Mesendoderm (in vitro differentiated cells): ENCODE data around the gene TBX2.

Source experiments
- DNase-seq: peaks from one replicate; pipeline ENCODE4 v3.0.0; 2013
- H2AK5ac ChIP-seq: 2 replicates; pipeline ENCODE4 v1.6.1; 2013; ENCODE audit warnings: low read length, inconsistent platforms
- H2BK120ac ChIP-seq: 2 replicates; pipeline ENCODE4 v1.6.1; 2013; ENCODE audit warnings: low read depth, mild to moderate bottlenecking, low read length, moderate library complexity, mixed read lengths
- H2BK15ac ChIP-seq: replicated peaks from 2 replicates; pipeline ENCODE4 v1.6.1; 2013; ENCODE audit warnings: low read depth, mild to moderate bottlenecking, moderate library complexity
- H2BK5ac ChIP-seq: 2 replicates; pipeline ENCODE4 v1.6.1; 2013; ENCODE audit warnings: low read length, inconsistent platforms
- H3K18ac ChIP-seq: 2 replicates; pipeline ENCODE4 v1.6.1; 2013; ENCODE audit warnings: mild to moderate bottlenecking, low read length, mixed read lengths
- H3K23ac ChIP-seq: one replicate; pipeline ENCODE4 v1.6.1; 2013; ENCODE audit warnings: low read length
- H3K27ac ChIP-seq: 2 replicates; pipeline ENCODE4 v1.5.1; 2013; ENCODE audit warnings: low read depth, mild to moderate bottlenecking, inconsistent platforms, low read length, moderate library complexity
- H3K27me3 ChIP-seq: 2 replicates; pipeline ENCODE4 v1.6.1; 2013; ENCODE audit warnings: low read length, control low read depth, mild to moderate bottlenecking, inconsistent platforms; ENCODE audit not compliant: insufficient read depth, poor library complexity
- H3K36me3 ChIP-seq: 2 replicates; pipeline ENCODE4 v1.6.1; 2013; ENCODE audit warnings: low read length, inconsistent platforms; ENCODE audit not compliant: control insufficient read depth, insufficient read depth
- H3K4ac ChIP-seq: one replicate; pipeline ENCODE4 v1.6.1; 2013; ENCODE audit warnings: low read depth, mild to moderate bottlenecking, low read length, moderate library complexity
- H3K4me1 ChIP-seq: 2 replicates; pipeline ENCODE4 v1.6.1; 2013; ENCODE audit warnings: low read depth, low read length, inconsistent platforms; ENCODE audit not compliant: control insufficient read depth
- H3K4me2 ChIP-seq: 2 replicates; pipeline ENCODE4 v1.6.1; 2013; ENCODE audit warnings: low read length
- H3K4me3 ChIP-seq: 2 replicates; pipeline ENCODE4 v1.5.1; 2013; ENCODE audit warnings: mild to moderate bottlenecking, low read length
- H3K56ac ChIP-seq: one replicate; pipeline ENCODE4 v1.6.1; 2013; ENCODE audit warnings: low read length
- H3K79me1 ChIP-seq: 2 replicates; pipeline ENCODE4 v1.6.1; 2013; ENCODE audit warnings: low read length, inconsistent platforms
- H3K79me2 ChIP-seq: 2 replicates; pipeline ENCODE4 v1.6.1; 2013; ENCODE audit warnings: mild to moderate bottlenecking, low read length; ENCODE audit not compliant: control insufficient read depth, insufficient read depth
- H3K9ac ChIP-seq: 2 replicates; pipeline ENCODE4 v1.6.1; 2013; ENCODE audit warnings: low read length, inconsistent platforms
- H4K5ac ChIP-seq: one replicate; pipeline ENCODE4 v1.6.1; 2013; ENCODE audit warnings: low read length
- H4K8ac ChIP-seq: one replicate; pipeline ENCODE4 v1.6.1; 2013; ENCODE audit warnings: low read depth, mild to moderate bottlenecking, control low read depth, low read length, moderate library complexity
- WGBS: extraction: QIAGEN DNeasy Blood & Tissue Kit; methylation state at CpG from one replicate; pipeline ENCODE4 v1.1.7; 2013; ENCODE audit warnings: low lambda C conversion rate, missing lambda C conversion rate; ENCODE audit not compliant: insufficient coverage; ENCODE audit errors: extremely low coverage; 5-methylcytosine and 5-hydroxymethylcytosine counted together

Gene TBX2

GRCh38 chr17:61371606-61372005, 28.0 kb upstream of the TBX2 start:
- H3K56ac ChIP-seq, result no peak overlapping the region
- H3K18ac ChIP-seq, result no peak overlapping the region
- H3K36me3 ChIP-seq, result no peaks in the 10 kb centered on the region
- no peak for DNase-seq
- no peak overlapping the region for H4K8ac ChIP-seq
- H3K4me3 ChIP-seq, result no peak overlapping the region
- H3K9ac ChIP-seq, result no peak overlapping the region
- H2BK5ac ChIP-seq, result no peak overlapping the region
- WGBS, result no CpG with 5 or more reads among the region's 8 CpGs
- no peak overlapping the region for H3K4ac ChIP-seq
- no peaks in the 10 kb centered on the region for H3K4me1 ChIP-seq
- no peaks in the 10 kb centered on the region for H3K27me3 ChIP-seq
- no peaks in the 10 kb centered on the region for H3K79me2 ChIP-seq
- H4K5ac ChIP-seq, result no peak overlapping the region
- no peak overlapping the region for H2BK15ac ChIP-seq
- H3K27ac ChIP-seq, result no peak overlapping the region
- no peak overlapping the region for H2BK120ac ChIP-seq
- no peak overlapping the region for H3K4me2 ChIP-seq
- no peak overlapping the region for H3K23ac ChIP-seq
- H3K79me1 ChIP-seq, result no peaks in the 10 kb centered on the region
- H2AK5ac ChIP-seq, result no peak overlapping the region

DNA sequence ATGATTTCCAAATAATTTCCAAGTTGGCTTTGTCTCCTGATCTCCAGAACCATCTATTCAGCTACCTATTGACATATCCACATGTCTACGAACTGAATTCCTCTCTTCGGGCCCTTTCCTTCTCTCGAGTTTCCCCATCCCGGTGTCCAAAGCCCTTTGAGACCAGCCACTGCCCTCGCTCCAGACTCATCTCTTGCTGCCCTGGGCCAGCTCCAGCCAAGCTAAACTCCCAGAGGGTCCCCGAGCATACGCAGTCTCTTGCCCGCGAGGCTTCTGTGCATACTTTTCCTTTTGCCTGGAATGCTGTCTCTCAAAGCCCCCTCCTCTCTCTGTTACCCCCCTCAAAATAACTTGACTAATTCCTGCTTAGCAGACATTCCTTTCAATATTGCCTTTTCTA, 27.2 kb upstream of the TBX2 start:
- H3K4me1 ChIP-seq, result no peaks in the 10 kb centered on the region

GRCh38 chr17:61376931-61377838, 22.5 kb upstream of the TBX2 start:
- no peak for DNase-seq
- no peaks in the 10 kb centered on the region for H3K79me2 ChIP-seq
- H3K18ac ChIP-seq, result no peak overlapping the region
- no peak overlapping the region for H4K5ac ChIP-seq
- H2BK5ac ChIP-seq, result no peak overlapping the region
- H2AK5ac ChIP-seq, result no peak overlapping the region
- no peak overlapping the region for H3K23ac ChIP-seq
- H4K8ac ChIP-seq, result no peak overlapping the region
- H2BK15ac ChIP-seq, result no peak overlapping the region
- no peaks in the 10 kb centered on the region for H3K36me3 ChIP-seq
- no peak overlapping the region for H3K4me2 ChIP-seq
- WGBS, result no CpG with 5 or more reads among the region's 18 CpGs
- H3K4ac ChIP-seq, result no peak overlapping the region
- H2BK120ac ChIP-seq, result no peak overlapping the region
- no peaks in the 10 kb centered on the region for H3K27me3 ChIP-seq
- H3K27ac ChIP-seq, result no peak overlapping the region
- H3K79me1 ChIP-seq, result no peaks in the 10 kb centered on the region
- H3K9ac ChIP-seq, result no peak overlapping the region
- no peak overlapping the region for H3K4me3 ChIP-seq
- H3K56ac ChIP-seq, result no peak overlapping the region
- no peaks in the 10 kb centered on the region for H3K4me1 ChIP-seq

More for the DNA sequence above, 27.2 kb upstream of the TBX2 start:
- Histone ChIP-seq H2BK120ac (no peak overlapping the region), H3K79me2 (no peaks in the 10 kb centered on the region), H3K36me3 (no peaks in the 10 kb centered on the region), H3K18ac (no peak overlapping the region), H3K9ac (no peak overlapping the region), H2AK5ac (no peak overlapping the region), H3K56ac (no peak overlapping the region), H3K4me2 (no peak overlapping the region), H3K23ac (no peak overlapping the region), H3K79me1 (no peaks in the 10 kb centered on the region), H4K5ac (no peak overlapping the region), H3K4ac (no peak overlapping the region), H3K4me3 (no peak overlapping the region), H2BK15ac (no peak overlapping the region), H4K8ac (no peak overlapping the region), H2BK5ac (no peak overlapping the region), H3K27ac (no peak overlapping the region), H3K27me3 (no peaks in the 10 kb centered on the region)
- no peak for DNase-seq
- no CpG with 5 or more reads among the region's 9 CpGs for WGBS

DNA sequence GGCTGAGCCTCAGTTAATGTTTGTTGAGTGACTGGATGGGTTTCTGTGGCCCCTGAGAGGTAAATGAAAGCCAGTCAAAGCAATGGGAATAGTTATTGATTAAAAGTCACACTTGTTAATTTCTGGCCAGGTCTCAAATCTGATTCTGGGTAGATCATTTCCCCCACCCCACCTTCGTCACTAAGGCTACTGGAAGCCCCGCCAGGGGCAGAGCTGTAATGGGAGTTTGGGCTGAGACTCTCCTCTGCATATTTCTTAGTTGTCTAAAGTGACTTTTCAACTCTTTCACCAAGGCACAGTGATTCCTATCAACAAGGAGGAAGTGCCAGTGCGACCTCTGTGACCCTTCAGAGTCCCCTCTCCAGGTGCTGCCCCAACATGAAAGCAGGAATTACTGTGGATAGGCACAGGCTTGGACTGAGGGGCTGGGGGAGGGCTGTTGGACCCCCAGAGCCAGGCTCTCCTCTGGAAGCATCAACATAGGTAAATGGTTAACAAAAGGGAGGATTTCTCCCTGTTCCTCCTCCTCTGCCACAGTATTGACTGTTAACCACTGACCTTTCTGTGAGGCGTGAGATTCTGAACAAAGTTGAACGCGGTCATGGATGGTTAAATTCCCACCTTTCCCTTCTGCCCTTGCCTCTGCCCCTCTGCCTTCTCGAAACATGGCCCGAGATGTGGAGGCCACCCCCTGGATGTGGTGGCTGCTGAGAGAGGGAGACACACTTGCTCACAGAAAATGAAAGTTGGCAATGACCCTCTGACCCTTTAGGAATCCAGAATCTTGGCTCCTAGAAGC, 20.8 kb upstream of the TBX2 start:
- Histone ChIP-seq H4K5ac (no peak overlapping the region), H2BK15ac (no peak overlapping the region), H3K27ac (no peak overlapping the region), H2BK120ac (no peak overlapping the region), H3K9ac (no peak overlapping the region), H3K27me3 (no peaks in the 10 kb centered on the region), H3K4me3 (no peak overlapping the region), H3K18ac (no peak overlapping the region), H3K56ac (no peak overlapping the region), H3K36me3 (no peaks in the 10 kb centered on the region), H3K79me2 (no peaks in the 10 kb centered on the region), H3K4ac (no peak overlapping the region), H4K8ac (no peak overlapping the region), H3K4me2 (no peak overlapping the region), H2AK5ac (no peak overlapping the region), H3K4me1 (no peaks in the 10 kb centered on the region), H3K79me1 (no peaks in the 10 kb centered on the region), H2BK5ac (no peak overlapping the region), H3K23ac (no peak overlapping the region)
- WGBS, result no CpG with 5 or more reads among the region's 8 CpGs
- no peak for DNase-seq

- Histone ChIP-seq H3K79me2 (no peaks in the 10 kb centered on the region), H3K36me3 (no peaks in the 10 kb centered on the region), H4K8ac (no peak overlapping the region), H3K4ac (no peak overlapping the region), H2BK120ac (no peak overlapping the region), H3K9ac (no peak overlapping the region), H3K4me1 (no peaks in the 10 kb centered on the region), H3K79me1 (no peaks in the 10 kb centered on the region), H2AK5ac (no peak overlapping the region), H3K18ac (no peak overlapping the region), H3K4me3 (no peak overlapping the region), H4K5ac (no peak overlapping the region), H3K27ac (no peak overlapping the region), H3K23ac (no peak overlapping the region), H2BK15ac (no peak overlapping the region), H3K27me3 (no peaks in the 10 kb centered on the region), H2BK5ac (no peak overlapping the region), H3K56ac (no peak overlapping the region), H3K4me2 (no peak overlapping the region)
- no peak for DNase-seq
- no CpG with 5 or more reads among the region's 21 CpGs for WGBS
Observed at GRCh38 chr17:61379457-61380216, 20.0 kb upstream of the TBX2 start.
